ENCODE measurements around the gene C21orf91.

- no peak for TF ChIP-seq CTCF (IDR thresholded peaks at IDR 0.05; ENCODE audit: extremely low read depth in 1 of 2, insufficient read depth in 1 of 2, low read depth in 1 of 2, low read length in 2 of 2)
- TF ChIP-seq POLR2A (IDR thresholded peaks at IDR 0.05; ENCODE audit: low read depth, low read length): no peak
- TF ChIP-seq, protein P1, sequence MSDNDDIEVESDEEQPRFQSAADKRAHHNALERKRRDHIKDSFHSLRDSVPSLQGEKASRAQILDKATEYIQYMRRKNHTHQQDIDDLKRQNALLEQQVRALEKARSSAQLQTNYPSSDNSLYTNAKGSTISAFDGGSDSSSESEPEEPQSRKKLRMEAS (IDR thresholded peaks at IDR 0.05; ENCODE audit: insufficient read depth, insufficient read length): no peak
- no peak for TF ChIP-seq EZH2 (IDR thresholded peaks at IDR 0.05; ENCODE audit: borderline replicate concordance, low read depth, low read length, severe bottlenecking)
- TF ChIP-seq GATA2 (IDR thresholded peaks at IDR 0.05; ENCODE audit: insufficient read depth, insufficient read length, low read depth, low read length): no peak
- no peak for TF ChIP-seq JUN (IDR thresholded peaks at IDR 0.05; ENCODE audit: borderline replicate concordance, insufficient read depth, insufficient read length, low read depth)
- no peak for TF ChIP-seq POLR2AphosphoS5 (IDR thresholded peaks at IDR 0.05; ENCODE audit: insufficient read depth, low read depth, low read length)
- TF ChIP-seq MYC (IDR thresholded peaks at IDR 0.05; ENCODE audit: low read depth, low read length): no peak
- TF ChIP-seq FOS (IDR thresholded peaks at IDR 0.05; ENCODE audit: borderline replicate concordance, insufficient read depth, low read length): no peak
Measured at GRCh38 chr21:17813353-17813752, 5.8 kb downstream of the C21orf91 start.
